Upper lobe of left lung (tissue), 6 donors: Measurements from ENCODE around the gene ANKRD65. TPM values are rescaled to one million over a fixed set of nuclear protein-coding genes. Genes with fewer than 3 reads are reported as not detected.

Source experiments
- ATAC-seq, 2 donors: fragments of 200-7000 bp; cut with Tn5 transposase; one replicate each; pipeline ENCODE4 v1.9.1; 2022; ENCODE audit warnings: mild to moderate bottlenecking in 2 of 2, moderate library complexity in 2 of 2; ENCODE audit not compliant: low FRiP score in 2 of 2
- DNase-seq, 2 donors: peaks; one replicate each; pipeline ENCODE4 v3.0.0-alpha.2; 2019 to 2020
- H3K27ac ChIP-seq, 4 donors: fragments of 200-600 bp; sonication (generic); one replicate each; pipeline ENCODE4 v1.5.1; 2016 to 2019
- H3K27me3 ChIP-seq, 4 donors: fragments of 200-600 bp; sonication (generic); one replicate each; pipeline ENCODE4 v1.5.1; 2017 to 2019
- H3K36me3 ChIP-seq, 4 donors: fragments of 200-600 bp; sonication (generic); one replicate each; pipeline ENCODE4 v1.5.1; 2016 to 2019
- H3K4me1 ChIP-seq, 4 donors: fragments of 200-600 bp; sonication (generic); one replicate each; pipeline ENCODE4 v1.5.1; 2018 to 2019
- H3K4me3 ChIP-seq, 4 donors: fragments of 200-600 bp; sonication (generic); one replicate each; pipeline ENCODE4 v1.5.1; 2017 to 2019; ENCODE audit warnings: mild to moderate bottlenecking in 2 of 4, moderate library complexity in 1 of 4
- H3K9me3 ChIP-seq, 4 donors: fragments of 200-600 bp; sonication (generic); one replicate each; pipeline ENCODE4 v1.5.1; 2018 to 2019
- CTCF ChIP-seq, 6 experiments: fragments of 450-650 bp in 4 of 6; fragments of 200-600 bp in 2 of 6; sonication (generic) in 2 of 6; IDR thresholded peaks; one replicate each; pipeline ENCODE4 v1.5.1; 2016 to 2019; ENCODE audit warnings: antibody characterized with exemption in 6 of 6
- EP300 ChIP-seq, 4 donors: sonication (generic); formaldehyde crosslinking; IDR thresholded peaks; one replicate each; pipeline ENCODE4 v1.5.1; 2017; ENCODE audit warnings: antibody characterized with exemption in 4 of 4, control low read depth in 2 of 4
- POLR2A ChIP-seq, 4 donors: fragments of 450-650 bp; IDR thresholded peaks; one replicate each; pipeline ENCODE4 v1.5.1; 2016 to 2017; ENCODE audit warnings: antibody characterized with exemption in 4 of 4, mild to moderate bottlenecking in 2 of 4
- POLR2AphosphoS5 ChIP-seq, 2 donors: sonication (generic); formaldehyde crosslinking; IDR thresholded peaks; one replicate each; pipeline ENCODE4 v1.5.1; 2017; ENCODE audit warnings: antibody characterized with exemption in 2 of 2
- WGBS, 2 donors: methylation state at CpG; one replicate each; pipeline ENCODE4 v1.1.5; 2017 to 2018; 5-methylcytosine and 5-hydroxymethylcytosine counted together
- total RNA-seq, 6 donors: library from RNA; depleted of rRNA in 4 of 6; stranded (reverse); fragments of >200 nt in 4 of 6; gene quantifications; one replicate each; pipeline versions ENCODE4 v1.1.0 to v1.2.1, GENCODE V29; 2016 to 2021
- donor health status: DM: no; HTN: no; CAD: no; lungs with moderate emphysema.
- donor health status: DM: no; HTN: yes; CAD: no; lungs with severe emphysema.

Gene ANKRD65
- total RNA-seq, 6 donors from 2014 or later, result 21.3 to 54.5 (median 34.7) TPM

GRCh38 chr1:1438531-1439381, 17.7 kb upstream of the ANKRD65 start:
- Histone ChIP-seq H3K4me3 (no peak overlapping the region), H3K27ac (no peak overlapping the region), H3K4me1 (peaks cover 45 to 65% (median 57%) of the 10 kb centered on the region in 4 donors), H3K36me3 (no peaks in the 10 kb centered on the region), H3K27me3 (peaks cover 0 to 7% (median 0%) of the 10 kb centered on the region in 4 donors), H3K9me3 (no peaks in the 10 kb centered on the region)
- no peak for ATAC-seq
- DNase-seq, result peak in 1 of 2 donors; percentile 79
- 93 to 98% methylated on average over 12 to 33 of the region's 45 CpGs for WGBS, 2 donors
- no peak for TF ChIP-seq POLR2AphosphoS5 (IDR thresholded peaks at IDR 0.05)

- Histone ChIP-seq H3K4me1 (peaks cover 53 to 74% (median 65%) of the 10 kb centered on the region in 4 donors), H3K36me3 (no peaks in the 10 kb centered on the region), H3K27me3 (peaks cover 0 to 7% (median 0%) of the 10 kb centered on the region in 4 donors), H3K27ac (no peak overlapping the region), H3K4me3 (no peak overlapping the region), H3K9me3 (no peaks in the 10 kb centered on the region)
- TF ChIP-seq POLR2AphosphoS5 (IDR thresholded peaks at IDR 0.05), result no peak
- peak in 2 of 6 experiments; percentile 14 to 30 for TF ChIP-seq CTCF (IDR thresholded peaks at IDR 0.05)
- TF ChIP-seq EP300 (IDR thresholded peaks at IDR 0.05), result no peak
- peak in 1 of 2 donors; percentile 17 for ATAC-seq
- 42 to 65% methylated on average over 9 to 10 of the region's 11 CpGs for WGBS, 2 donors
- peak; percentile 40 to 74 for DNase-seq
Measured at GRCh38 chr1:1437904-1438376, 16.9 kb upstream of the ANKRD65 start.

GRCh38 chr1:1437033-1437903, 16.2 kb upstream of the ANKRD65 start:
- Histone ChIP-seq H3K4me1 (peaks cover 60 to 78% (median 70%) of the 10 kb centered on the region in 4 donors), H3K36me3 (no peaks in the 10 kb centered on the region), H3K27me3 (peaks cover 0 to 7% (median 0%) of the 10 kb centered on the region in 4 donors), H3K27ac (no peak overlapping the region), H3K4me3 (peak overlapping the region in 1 of 4 donors; percentile 57), H3K9me3 (no peaks in the 10 kb centered on the region)
- DNase-seq, result peak in 1 of 2 donors; percentile 72
- no peak for ATAC-seq
- 77 to 85% methylated on average over 8 to 25 of the region's 31 CpGs for WGBS, 2 donors
- TF ChIP-seq EP300 (IDR thresholded peaks at IDR 0.05) (no peak), POLR2A (IDR thresholded peaks at IDR 0.05) (no peak)

GRCh38 chr1:1436630-1437032, 15.6 kb upstream of the ANKRD65 start:
- DNase-seq (no peak), ATAC-seq (no peak)
- Histone ChIP-seq H3K4me3 (peak overlapping the region in 3 of 4 donors; percentile 56 to 64 (median 57)), H3K27ac (no peak overlapping the region), H3K36me3 (no peaks in the 10 kb centered on the region), H3K27me3 (peaks cover 0 to 7% (median 0%) of the 10 kb centered on the region in 4 donors), H3K4me1 (peaks cover 62 to 78% (median 73%) of the 10 kb centered on the region in 4 donors), H3K9me3 (no peaks in the 10 kb centered on the region)
- no peak for TF ChIP-seq CTCF (IDR thresholded peaks at IDR 0.05)
- TF ChIP-seq POLR2A (IDR thresholded peaks at IDR 0.05), result no peak
- no peak for TF ChIP-seq POLR2AphosphoS5 (IDR thresholded peaks at IDR 0.05)
- TF ChIP-seq EP300 (IDR thresholded peaks at IDR 0.05), result no peak
- 66 to 83% methylated on average over 7 of the region's 7 CpGs for WGBS, 2 donors

- Histone ChIP-seq H3K4me3 (peak overlapping the region; percentile 22 to 64 (median 56)), H3K27ac (peak overlapping the region in 3 of 4 donors; percentile 50 to 87 (median 60)), H3K4me1 (peaks cover 60 to 78% (median 72%) of the 10 kb centered on the region in 4 donors), H3K27me3 (peaks cover 0 to 7% (median 0%) of the 10 kb centered on the region in 4 donors), H3K36me3 (no peaks in the 10 kb centered on the region), H3K9me3 (no peaks in the 10 kb centered on the region)
- ATAC-seq, result no peak
- no peak for TF ChIP-seq POLR2A (IDR thresholded peaks at IDR 0.05)
- no peak for TF ChIP-seq CTCF (IDR thresholded peaks at IDR 0.05)
- TF ChIP-seq POLR2AphosphoS5 (IDR thresholded peaks at IDR 0.05), result no peak
- no peak for TF ChIP-seq EP300 (IDR thresholded peaks at IDR 0.05)
- 17 to 19% methylated on average over 18 to 30 of the region's 40 CpGs for WGBS, 2 donors
- DNase-seq, result peak in 1 of 2 donors; percentile 54
Measured at GRCh38 chr1:1435911-1436629, 15.0 kb upstream of the ANKRD65 start.
